HepG2 (cell line): Measurements from ENCODE around the gene TIMM10. TPM values are rescaled to one million over a fixed set of nuclear protein-coding genes. Genes with fewer than 3 reads are reported as not detected.

Experiments used
- ATAC-seq: fragments of 200-7000 bp; cut with Tn5 transposase; 3 replicates; pipeline ENCODE4 v1.9.1; 2020; ENCODE audit warnings: mild to moderate bottlenecking, moderate library complexity
- BruUV-seq: library from RNA; stranded (reverse); fragments of 400-500 nt; replicated peaks from 2 replicates; lab custom pipeline; 2021; lab: Mats Ljungman, UMichigan
- CTCF ChIA-PET: fragments of 300-600 bp; formaldehyde crosslinking; extraction: SDS; loops from one replicate; lab custom pipeline; 2021; ENCODE audit warnings: low total read pairs, inconsistent platforms, low intra/inter-chr PET ratio; lab: Yijun Ruan, JAX
- POLR2A ChIA-PET: fragments of 350-600 bp; sonication (Branson Sonifier 250); formaldehyde crosslinking; loops from one replicate; lab custom pipeline; 2020; ENCODE audit warnings: antibody characterized with exemption, inconsistent platforms; lab: Yijun Ruan, JAX
- DNase-seq: peaks from one replicate; pipeline ENCODE4 v3.0.0-alpha.2; 2015; ENCODE audit warnings: low spot score
- FAIRE-seq: peaks from 3 replicates; lab custom pipeline; 2011; peaks lifted over from hg19 to GRCh38; lab: Jason Lieb, UNC
- H2AFZ ChIP-seq: one replicate; pipeline ENCODE4 v1.6.1; 2011; ENCODE audit warnings: low read length, inconsistent platforms
- H3K27ac ChIP-seq: fragments of 300-600 bp; 3 replicates; pipeline ENCODE4 v1.8.0; 2011; ENCODE audit warnings: mixed run types, mild to moderate bottlenecking, mixed read lengths, low read length, inconsistent platforms; ENCODE audit not compliant: insufficient read depth; ENCODE audit errors: extremely low read length
- H3K27me3 ChIP-seq, 2 experiments: fragments of 200-600 bp in 1 of 2; 2 replicates in 1 of 2; 3 replicates in 1 of 2; pipeline versions ENCODE4 v1.6.0 to v1.8.0; 2011; ENCODE audit warnings: low read length in 2 of 2, mild to moderate bottlenecking in 2 of 2, moderate library complexity in 2 of 2, inconsistent platforms in 1 of 2; ENCODE audit not compliant: insufficient read depth in 2 of 2, control insufficient read depth in 1 of 2
- H3K36me3 ChIP-seq, 2 experiments: fragments of 200-600 bp in 1 of 2; replicated peaks in 1 of 2; 2 replicates in 1 of 2; 3 replicates in 1 of 2; pipeline versions ENCODE4 v1.5.1 to v1.8.0; 2011; ENCODE audit warnings: low read length in 2 of 2, inconsistent platforms in 1 of 2; ENCODE audit not compliant: insufficient read depth in 2 of 2, control insufficient read depth in 1 of 2
- H3K4me1 ChIP-seq: 2 replicates; pipeline ENCODE4 v1.5.1; 2012; ENCODE audit warnings: low read length, inconsistent platforms; ENCODE audit not compliant: insufficient read depth
- H3K4me2 ChIP-seq: 2 replicates; pipeline ENCODE4 v1.6.0; 2011; ENCODE audit warnings: low read depth, low read length, inconsistent platforms
- H3K4me3 ChIP-seq, 3 experiments: fragments of 200-600 bp in 1 of 3; sonication (generic), shearing (Covaris generic) in 1 of 3; replicated peaks in 1 of 3; 2 replicates each; pipeline ENCODE4 v1.5.1; 2011 to 2016; ENCODE audit warnings: low read length in 3 of 3, inconsistent platforms in 2 of 3, low read depth in 2 of 3, mild to moderate bottlenecking in 2 of 3, control low read depth in 1 of 3, mixed read lengths in 1 of 3; ENCODE audit not compliant: insufficient read depth in 1 of 3
- H3K79me2 ChIP-seq: one replicate; pipeline ENCODE4 v1.6.1; 2011; ENCODE audit warnings: low read length, inconsistent platforms; ENCODE audit not compliant: insufficient read depth
- H3K9ac ChIP-seq: 2 replicates; pipeline ENCODE4 v1.6.0; 2011; ENCODE audit warnings: mild to moderate bottlenecking, low read depth, low read length, inconsistent platforms; ENCODE audit not compliant: insufficient read depth
- H3K9me3 ChIP-seq: 2 replicates; pipeline ENCODE4 v1.5.1; 2012; ENCODE audit warnings: mild to moderate bottlenecking, low read length
- H4K20me1 ChIP-seq: 2 replicates; pipeline ENCODE4 v1.6.0; 2011; ENCODE audit warnings: inconsistent platforms, mild to moderate bottlenecking, low read length, moderate library complexity; ENCODE audit not compliant: insufficient read depth
- ARNT ChIP-seq: fragments of 450-650 bp; IDR thresholded peaks from 2 replicates; pipeline ENCODE4 v1.6.1; 2017
- ATF4 ChIP-seq, 2 experiments: fragments of 450-650 bp in 1 of 2; sonication (generic) in 1 of 2; formaldehyde crosslinking; IDR thresholded peaks; 2 replicates each; pipeline versions ENCODE4 v1.5.0 to v1.8.0; 2020 to 2022; ENCODE audit warnings: mild to moderate bottlenecking in 1 of 2, missing genetic modification reagents in 1 of 2
- BHLHE40 ChIP-seq: IDR thresholded peaks from 2 replicates; pipeline ENCODE4 v1.6.1; 2011; ENCODE audit warnings: low read length, improper control_type of control experiment
- BORCS8-MEF2B ChIP-seq: sonication (generic); formaldehyde crosslinking; IDR thresholded peaks from 2 replicates; pipeline ENCODE4 v1.8.0; 2022; ENCODE audit warnings: mild to moderate bottlenecking, missing genetic modification reagents
- EEA1 ChIP-seq: sonication (generic); formaldehyde crosslinking; IDR thresholded peaks from 2 replicates; pipeline ENCODE4 v1.5.1; 2020; ENCODE audit warnings: mild to moderate bottlenecking, missing genetic modification reagents, borderline replicate concordance
- GPBP1L1 ChIP-seq: sonication (generic); formaldehyde crosslinking; IDR thresholded peaks from 2 replicates; pipeline ENCODE4 v1.5.0; 2020; ENCODE audit warnings: mild to moderate bottlenecking, missing genetic modification reagents
- NFE2L2 ChIP-seq: fragments of 150-350 bp; IDR thresholded peaks from 2 replicates; pipeline ENCODE4 v1.6.1; 2014; ENCODE audit warnings: low read length
- PAF1 ChIP-seq: IDR thresholded peaks from 2 replicates; pipeline ENCODE4 v1.6.1; 2016; ENCODE audit warnings: missing genetic modification reagents, missing compliant biosample characterization
- ZFP36 ChIP-seq: fragments of 150-350 bp; IDR thresholded peaks from 2 replicates; pipeline ENCODE4 v1.6.1; 2018; ENCODE audit warnings: borderline replicate concordance, low read length, low read depth; ENCODE audit not compliant: partially characterized antibody
- ZHX1 ChIP-seq: sonication (generic); formaldehyde crosslinking; IDR thresholded peaks from 2 replicates; pipeline ENCODE4 v1.8.1; 2022; ENCODE audit warnings: low read depth, mild to moderate bottlenecking, missing genetic modification reagents
- ZNF136 ChIP-seq: sonication (generic); formaldehyde crosslinking; IDR thresholded peaks from 2 replicates; pipeline ENCODE4 v1.8.1; 2022; ENCODE audit warnings: low read depth, mild to moderate bottlenecking, moderate library complexity, missing genetic modification reagents
- ZNF784 ChIP-seq: sonication (generic); formaldehyde crosslinking; IDR thresholded peaks from 2 replicates; pipeline ENCODE4 v1.5.1; 2020; ENCODE audit warnings: missing genetic modification reagents, mild to moderate bottlenecking, borderline replicate concordance
- WGBS: methylation state at CpG from one replicate; pipeline ENCODE4 v1.1.6; 2017; ENCODE audit warnings: low lambda C conversion rate; 5-methylcytosine and 5-hydroxymethylcytosine counted together
- in situ Hi-C: cut with HindIII; loops from 2 replicates; pipeline ENCODE4 v1.10.0; 2017; ENCODE audit warnings: low pct_unique_long_range_greater_than_20kb; ENCODE audit not compliant: extremely low pct_ligation_motif_present
- intact Hi-C: fragments of 100-400 bp; cut with micrococcal nuclease; formaldehyde crosslinking; loops from one replicate; pipeline ENCODE4 v1.10.0; 2022; ENCODE audit not compliant: unreplicated experiment
- polyA plus RNA-seq, 8 experiments: library from polyadenylated mRNA; depleted of rRNA in 3 of 8; stranded (reverse) in 7 of 8; unstranded in 1 of 8; fragments of >200 nt; fragmentation: Illumina TruSeq in 4 of 8; extraction: Trizol in 4 of 8; gene quantifications; 2 replicates each; pipeline versions ENCODE4 v1.2.1 to v1.2.3, GENCODE V29; 2011 to 2016; ENCODE audit warnings: low read depth in 4 of 8, missing spikeins in 1 of 8, mixed read lengths in 1 of 8; ENCODE audit not compliant: insufficient read depth in 1 of 8
- total RNA-seq, 5 experiments: library from RNA; depleted of rRNA; stranded (reverse); fragments of >200 nt; fragmentation: Illumina TruSeq; extraction: Trizol; gene quantifications; 2 replicates each; pipeline ENCODE4 v1.2.3, GENCODE V29; 2016; ENCODE audit warnings: low read depth in 1 of 5

The TIMM10 gene
- total and polyA plus RNA-seq, 2 of the 13 experiments (the other 11 are each of a cell fraction or from before 2014, with no cell fraction given) = 67.8 to 82.2 TPM

- Histone ChIP-seq H3K4me3 (no peak overlapping the region), H2AFZ (no peak overlapping the region), H3K9ac (no peak overlapping the region), H3K9me3 (no peaks in the 10 kb centered on the region), H3K79me2 (no peaks in the 10 kb centered on the region), H3K27me3 (no peaks in the 10 kb centered on the region), H3K36me3 (peaks cover 1 to 11% of the 10 kb centered on the region in 2 experiments; a peak in 1 of 5 replicates), H3K4me1 (peaks cover 32% of the 10 kb centered on the region), H4K20me1 (no peaks in the 10 kb centered on the region), H3K27ac (no peak overlapping the region), H3K4me2 (no peak overlapping the region)
- FAIRE-seq (no peak), DNase-seq (no peak), ATAC-seq (no peak)
- no TSS peak for BruUV-seq
- CTCF ChIA-PET = no interaction called here
- intact Hi-C loops (no loop called here), in situ Hi-C loops (no loop called here)
- WGBS = 92% methylated on average over 8 of the region's 8 CpGs
- POLR2A ChIA-PET = no interaction called here
- TF ChIP-seq EEA1 (CRISPR knock-in tag) (no peak), ZNF136 (CRISPR knock-in tag) (no peak), BHLHE40 (no peak), ZFP36 (no peak), ARNT (no peak), ATF4 (CRISPR knock-in tag; IDR thresholded peaks at IDR 0.05) (no peak), GPBP1L1 (CRISPR knock-in tag) (no peak), PAF1 (no peak), ZHX1 (no peak), NFE2L2 (no peak), BORCS8-MEF2B (CRISPR knock-in tag) (no peak), ZNF784 (CRISPR knock-in tag) (no peak)
Observed at GRCh38 chr11:57549983-57550382, 19.4 kb upstream of the TIMM10 start.
